ENCODE measurements around the gene NEK6. TPM values are rescaled to one million over a fixed set of nuclear protein-coding genes. Genes with fewer than 3 reads are reported as not detected.

The NEK6 gene
- total RNA-seq, 1 experiment from 2014 or later, result 72.6 TPM

DNA sequence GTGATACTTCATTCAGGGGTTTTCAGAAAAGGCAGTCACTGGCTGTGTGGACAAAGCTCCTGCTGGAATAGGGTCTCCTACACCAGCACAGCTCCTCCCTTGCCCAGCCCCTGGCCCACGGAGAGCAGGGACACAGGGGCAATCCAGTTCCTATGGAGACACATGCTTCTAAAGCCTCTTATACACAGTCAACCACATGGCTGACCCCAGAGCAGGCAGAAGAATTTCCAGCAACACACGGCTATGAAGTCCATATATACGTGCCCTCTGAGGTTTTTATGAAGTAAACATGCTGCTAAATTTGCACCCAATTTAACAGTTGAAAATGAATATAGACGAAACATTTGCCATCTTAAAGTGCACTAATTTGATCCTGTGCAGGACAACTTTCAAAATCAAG is 138.1 kb downstream of the NEK6 start:
- no peak for DNase-seq (ENCODE audit: low read depth)

DNA sequence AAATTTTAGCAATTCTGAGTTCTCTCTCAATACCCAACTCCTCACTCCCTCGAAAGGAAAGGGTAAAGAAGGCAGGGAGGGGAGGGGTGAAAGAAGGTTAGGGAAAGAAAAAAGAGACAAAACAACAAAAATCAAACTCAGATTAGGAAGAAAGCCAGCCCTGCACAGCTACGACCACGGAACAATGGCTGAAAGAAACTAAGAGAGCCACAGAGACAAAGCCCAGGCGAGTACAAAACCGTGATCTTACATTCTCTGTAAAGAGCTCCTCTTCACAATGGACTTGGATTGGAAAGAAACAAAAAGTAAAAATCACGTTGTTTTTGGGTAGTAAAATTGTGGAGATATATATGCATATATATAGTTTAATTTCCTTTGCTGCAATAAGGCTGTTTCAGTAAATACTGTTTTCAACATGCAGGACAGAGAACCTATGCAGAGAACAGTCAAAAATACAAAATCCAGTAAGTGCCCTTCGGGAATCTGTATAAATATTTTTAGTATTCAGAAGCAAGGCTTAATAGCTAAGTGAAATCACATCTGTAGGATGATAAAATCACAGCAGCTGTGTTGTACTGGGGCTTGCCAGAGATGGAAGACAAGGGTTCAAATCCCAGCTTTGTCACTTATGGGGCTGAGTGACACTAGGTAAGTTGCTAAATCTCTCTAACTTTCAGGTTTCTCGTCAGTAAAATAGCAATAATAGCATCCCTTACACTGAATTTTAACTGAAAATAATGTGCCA is 140.6 kb downstream of the NEK6 start:
- no peak for DNase-seq (ENCODE audit: low read depth)

DNA sequence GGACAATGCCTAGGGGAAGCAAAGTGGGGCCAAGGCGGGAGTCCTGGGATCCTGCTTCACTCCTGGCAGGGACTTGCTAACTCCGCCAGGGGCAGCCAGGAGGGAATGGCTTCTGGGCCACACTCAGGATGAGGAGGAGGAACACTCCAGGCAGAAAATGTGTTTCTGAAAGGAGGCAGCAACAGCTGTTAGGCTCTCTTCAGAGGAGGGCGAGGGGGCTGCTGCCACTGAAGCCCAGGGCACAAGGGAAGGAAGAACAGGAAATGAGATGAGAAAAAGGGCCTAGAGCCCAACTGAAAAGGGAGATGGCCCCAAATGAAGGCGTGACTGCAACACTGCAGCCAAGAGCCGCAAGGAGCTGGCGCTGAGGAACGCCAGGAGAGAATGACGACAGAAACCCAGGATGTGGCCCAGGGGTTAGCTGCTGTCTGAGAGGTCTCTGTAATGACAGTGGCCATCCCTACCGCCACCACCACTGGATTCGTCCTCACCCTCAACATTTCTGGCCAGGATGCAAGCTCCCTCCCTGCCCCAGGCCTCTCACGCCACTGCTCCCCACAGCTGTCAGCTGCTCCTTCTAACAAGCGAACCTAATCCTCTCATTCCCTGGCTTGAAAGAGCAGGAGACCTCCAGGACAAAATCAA is 141.7 kb downstream of the NEK6 start:
- peak; percentile 85 for DNase-seq (ENCODE audit: low read depth)

DNA sequence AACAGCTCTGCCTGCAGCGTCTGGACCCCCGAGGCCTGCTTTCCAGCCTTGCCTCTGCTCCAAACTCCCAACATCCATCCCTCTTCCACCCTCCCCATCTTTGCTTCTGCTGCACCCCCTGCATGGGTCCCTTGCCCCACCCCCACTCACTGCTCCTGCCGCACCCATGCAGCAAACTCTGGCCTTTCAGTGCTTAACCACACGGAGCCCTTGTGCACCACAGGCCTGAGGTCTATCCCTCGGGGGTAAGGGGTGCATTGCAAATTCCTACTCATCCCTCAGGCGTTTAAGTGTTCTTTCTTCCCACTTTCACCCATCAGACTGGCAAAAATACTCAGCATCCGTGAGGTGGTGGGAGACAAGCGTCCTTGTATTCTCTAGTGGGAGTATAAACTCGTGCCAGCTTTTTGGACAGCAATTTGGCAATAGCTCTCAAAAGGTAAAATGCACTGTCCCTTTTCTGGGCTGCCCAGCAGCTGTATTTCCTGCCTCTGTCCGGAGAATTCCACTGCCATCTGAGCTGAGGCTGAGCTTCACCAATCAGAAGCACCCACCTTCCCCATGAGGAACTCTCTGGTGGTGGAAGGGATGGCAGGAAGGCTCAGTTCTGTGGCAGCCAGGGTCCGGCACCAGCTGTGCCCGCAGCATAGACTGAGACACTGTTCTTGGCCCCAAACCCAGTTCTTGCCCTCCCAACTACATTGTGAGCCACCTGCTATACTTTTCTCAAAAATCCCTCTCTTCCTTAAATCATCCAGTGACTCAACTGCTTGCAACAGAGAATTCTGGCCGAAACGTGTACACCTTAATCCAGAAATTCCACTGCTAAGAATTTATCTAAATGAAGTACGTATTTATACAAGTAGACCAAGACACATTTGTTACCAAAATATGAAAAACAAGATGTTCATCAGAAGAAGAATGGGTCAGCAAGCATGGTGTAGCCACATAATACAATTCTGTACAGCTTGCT is 142.5 kb downstream of the NEK6 start:
- peak; percentile 87 for DNase-seq (ENCODE audit: low read depth)

Other genes with a start within 250 kb of the NEK6 start
- gene LHX2, start 246.2 kb upstream of the NEK6 start, total RNA-seq (2014; rRNA removed), result 2.4 and 3.4 TPM in 2 replicates
- 240 and 317 TPM in 2 replicates for gene PSMB7, start 157.5 kb downstream of the NEK6 start, total RNA-seq (2014; rRNA removed)
- not detected in 2 replicates for gene ADGRD2, start 192.5 kb downstream of the NEK6 start, total RNA-seq (2014; rRNA removed)
- not detected in 2 replicates for gene NR5A1, start 249.4 kb downstream of the NEK6 start, total RNA-seq (2014; rRNA removed)